Astrocyte of the spinal cord (primary cell): Measurements from ENCODE around the gene PLCB4.

Experiments
- DNase-seq: peaks from one replicate; pipeline ENCODE4 v3.0.0; 2011; ENCODE audit warnings: low read depth, low spot score
- H3K4me3 ChIP-seq: 2 replicates; pipeline ENCODE4 v1.5.1; 2011; ENCODE audit warnings: low read depth, mild to moderate bottlenecking, low read length, moderate library complexity
- CTCF ChIP-seq: IDR thresholded peaks from 2 replicates; pipeline ENCODE4 v1.5.1; 2012; ENCODE audit warnings: low read depth, mild to moderate bottlenecking, low read length, inconsistent platforms
- in situ Hi-C: cut with HindIII; loops from 2 replicates; pipeline ENCODE4 v1.10.0; 2017; ENCODE audit warnings: low sequenced_read_pairs

Gene PLCB4

GRCh38 chr20:9332791-9333479 lies 264.0 kb downstream of the PLCB4 start:
- no peak overlapping the region for H3K4me3 ChIP-seq
- in situ Hi-C loops, result no loop called here
- no peak for TF ChIP-seq CTCF
- DNase-seq, result no peak

- no peak for TF ChIP-seq CTCF
- in situ Hi-C loops, result no loop called here
- H3K4me3 ChIP-seq, result no peak overlapping the region
- no peak for DNase-seq
These were observed 266.0 kb downstream of the PLCB4 start for GRCh38 chr20:9334866-9335265.

GRCh38 chr20:9338101-9338500 lies 269.2 kb downstream of the PLCB4 start:
- DNase-seq, result no peak
- no peak overlapping the region for H3K4me3 ChIP-seq
- TF ChIP-seq CTCF, result no peak
- in situ Hi-C loops, result no loop called here

- no peak for TF ChIP-seq CTCF
- in situ Hi-C loops, result no loop called here
- H3K4me3 ChIP-seq, result no peak overlapping the region
- DNase-seq, result no peak
These were observed 270.8 kb downstream of the PLCB4 start for GRCh38 chr20:9339708-9340107.

- TF ChIP-seq CTCF, result no peak
- in situ Hi-C loops, result no loop called here
- H3K4me3 ChIP-seq, result no peak overlapping the region
- DNase-seq, result no peak
These were observed 273.8 kb downstream of the PLCB4 start for GRCh38 chr20:9342651-9343050.

GRCh38 chr20:9344083-9344920 lies 275.4 kb downstream of the PLCB4 start:
- DNase-seq, result peak; percentile 86
- H3K4me3 ChIP-seq, result no peak overlapping the region
- TF ChIP-seq CTCF, result no peak
- in situ Hi-C loops, result no loop called here
